SK-N-SH treated with all-trans-retinoic acid at 6 μM for 48 hours (cell line): ENCODE results near the gene CACNA2D2.
A peak's percentile ranks its signal among the peaks of the same experiment; 100 is the strongest.

ENCODE experiments used
- ATAC-seq: fragments of 200-7000 bp; cut with Tn5 transposase; 3 replicates; pipeline ENCODE4 v1.9.1; 2020; ENCODE audit warnings: mild to moderate bottlenecking, moderate library complexity
- ARNTL ChIP-seq: fragments of 450-650 bp; formaldehyde crosslinking; IDR thresholded peaks from 2 replicates; pipeline ENCODE4 v1.5.0; 2020; ENCODE audit warnings: low read depth, mild to moderate bottlenecking, moderate library complexity, borderline replicate concordance
- BACH2 ChIP-seq: fragments of 250-450 bp; sonication (Bioruptor Pico); IDR thresholded peaks from 2 replicates; pipeline ENCODE4 v1.9.0; 2021; ENCODE audit warnings: mild to moderate bottlenecking, borderline replicate concordance
- CSDC2 ChIP-seq: fragments of 250-450 bp; sonication (Bioruptor Pico); IDR thresholded peaks from 2 replicates; pipeline ENCODE4 v1.5.0; 2020; ENCODE audit warnings: mild to moderate bottlenecking, moderate library complexity
- CSRNP3 ChIP-seq: fragments of 250-450 bp; sonication (Bioruptor Pico); IDR thresholded peaks from 2 replicates; pipeline ENCODE4 v1.5.1; 2021; ENCODE audit warnings: mild to moderate bottlenecking, moderate library complexity
- ESRRG ChIP-seq: fragments of 250-450 bp; sonication (Bioruptor Pico); IDR thresholded peaks from 2 replicates; pipeline ENCODE4 v1.6.1; 2021; ENCODE audit warnings: mild to moderate bottlenecking
- GLIS3 ChIP-seq: fragments of 250-450 bp; sonication (Bioruptor Pico); IDR thresholded peaks from 2 replicates; pipeline ENCODE4 v1.5.0; 2020; ENCODE audit warnings: mild to moderate bottlenecking, moderate library complexity
- ISL1 ChIP-seq: fragments of 250-450 bp; sonication (Bioruptor Pico); IDR thresholded peaks from 2 replicates; pipeline ENCODE4 v2.1.2; 2022; ENCODE audit warnings: mild to moderate bottlenecking, moderate library complexity
- OSR1 ChIP-seq: fragments of 250-450 bp; sonication (Bioruptor Pico); IDR thresholded peaks from 2 replicates; pipeline ENCODE4 v1.8.0; 2022; ENCODE audit warnings: moderate library complexity, mild to moderate bottlenecking, inconsistent platforms
- PATZ1 ChIP-seq: fragments of 250-450 bp; sonication (Bioruptor Pico); IDR thresholded peaks from 2 replicates; pipeline ENCODE4 v1.8.0; 2020; ENCODE audit warnings: mild to moderate bottlenecking, moderate library complexity, borderline replicate concordance
- POU6F1 ChIP-seq: fragments of 250-450 bp; sonication (Bioruptor Pico); IDR thresholded peaks from 2 replicates; pipeline ENCODE4 v1.8.0; 2021; ENCODE audit warnings: low read depth, mild to moderate bottlenecking, moderate library complexity, borderline replicate concordance
- RARB ChIP-seq: fragments of 250-450 bp; sonication (Bioruptor Pico); IDR thresholded peaks from 2 replicates; pipeline ENCODE4 v1.8.0; 2021; ENCODE audit warnings: mild to moderate bottlenecking, moderate library complexity
- SNAI2 ChIP-seq: fragments of 250-450 bp; sonication (Bioruptor Pico); IDR thresholded peaks from 2 replicates; pipeline ENCODE4 v1.5.0; 2020; ENCODE audit warnings: mild to moderate bottlenecking, moderate library complexity
- TCF4 ChIP-seq: fragments of 250-450 bp; sonication (Bioruptor Pico); IDR thresholded peaks from 2 replicates; pipeline ENCODE4 v1.8.0; 2021; ENCODE audit warnings: mild to moderate bottlenecking, moderate library complexity, borderline replicate concordance
- TOX ChIP-seq: fragments of 250-450 bp; sonication (Bioruptor Pico); IDR thresholded peaks from 2 replicates; pipeline ENCODE4 v1.8.0; 2021; ENCODE audit warnings: mild to moderate bottlenecking, moderate library complexity, borderline replicate concordance
- TSHZ2 ChIP-seq: fragments of 250-450 bp; sonication (Bioruptor Pico); IDR thresholded peaks from 2 replicates; pipeline ENCODE4 v1.5.0; 2020; ENCODE audit warnings: mild to moderate bottlenecking, moderate library complexity
- ZC3H10 ChIP-seq: fragments of 250-450 bp; sonication (Bioruptor Pico); IDR thresholded peaks from 2 replicates; pipeline ENCODE4 v1.5.1; 2021; ENCODE audit warnings: mild to moderate bottlenecking, moderate library complexity
- ZFP3 ChIP-seq: fragments of 250-450 bp; sonication (Bioruptor Pico); IDR thresholded peaks from 2 replicates; pipeline ENCODE4 v1.5.0; 2020; ENCODE audit warnings: mild to moderate bottlenecking, moderate library complexity
- ZFP30 ChIP-seq: fragments of 450-650 bp; formaldehyde crosslinking; IDR thresholded peaks from 2 replicates; pipeline ENCODE4 v1.5.0; 2022; ENCODE audit warnings: mild to moderate bottlenecking, moderate library complexity
- ZNF565 ChIP-seq: fragments of 450-650 bp; formaldehyde crosslinking; conservative IDR thresholded peaks from 2 replicates; pipeline ENCODE4 v1.5.0; 2020; ENCODE audit warnings: low read depth, mild to moderate bottlenecking, moderate library complexity
- ZNF70 ChIP-seq: fragments of 450-650 bp; formaldehyde crosslinking; IDR thresholded peaks from 2 replicates; pipeline ENCODE4 v1.5.0; 2020; ENCODE audit warnings: mild to moderate bottlenecking, moderate library complexity
- ZNF8 ChIP-seq: fragments of 450-650 bp; formaldehyde crosslinking; IDR thresholded peaks from 2 replicates; pipeline ENCODE4 v1.5.0; 2020; ENCODE audit warnings: mild to moderate bottlenecking, moderate library complexity

The CACNA2D2 gene

GRCh38 chr3:50442945-50443579 is 60.4 kb downstream of the CACNA2D2 start:
- TF ChIP-seq ZC3H10 (no peak), CSRNP3 (CRISPR knock-in tag) (no peak), ARNTL (no peak), ZNF565 (CRISPR knock-in tag) (no peak), CSDC2 (CRISPR knock-in tag) (no peak), ESRRG (no peak), ZFP3 (CRISPR knock-in tag) (no peak), SNAI2 (CRISPR knock-in tag) (no peak), BACH2 (CRISPR knock-in tag) (no peak)
- no peak for ATAC-seq

- TF ChIP-seq GLIS3 (no peak), ZC3H10 (no peak), ZNF8 (CRISPR knock-in tag) (no peak), ISL1 (no peak), ZNF70 (CRISPR knock-in tag) (no peak), SNAI2 (CRISPR knock-in tag) (no peak), TCF4 (CRISPR knock-in tag) (no peak), TSHZ2 (CRISPR knock-in tag) (no peak), PATZ1 (CRISPR knock-in tag) (no peak), CSRNP3 (CRISPR knock-in tag) (no peak), CSDC2 (CRISPR knock-in tag) (no peak), POU6F1 (CRISPR knock-in tag) (no peak), ESRRG (no peak), ZFP3 (CRISPR knock-in tag) (no peak), OSR1 (CRISPR knock-in tag) (no peak), ARNTL (no peak), TOX (CRISPR knock-in tag) (no peak)
- TF ChIP-seq, all 23 proteins: peak for 0
- ATAC-seq: no peak
Observed at GRCh38 chr3:50441424-50442217, 61.8 kb downstream of the CACNA2D2 start.

- peak; percentile 88 for ATAC-seq
- TF ChIP-seq ZNF565 (CRISPR knock-in tag) (no peak), TCF4 (CRISPR knock-in tag) (no peak), SNAI2 (CRISPR knock-in tag) (no peak), RARB (CRISPR knock-in tag) (no peak), ZFP30 (CRISPR knock-in tag) (no peak), CSDC2 (CRISPR knock-in tag) (no peak), OSR1 (CRISPR knock-in tag) (no peak), GLIS3 (no peak), POU6F1 (CRISPR knock-in tag) (no peak), CSRNP3 (CRISPR knock-in tag) (no peak), TOX (CRISPR knock-in tag) (no peak), ZNF8 (CRISPR knock-in tag) (no peak)
Observed at GRCh38 chr3:50436114-50436674, 67.2 kb downstream of the CACNA2D2 start.
